AG04450 (cell line): ENCODE data around the gene STPG1. TPM values are rescaled to one million over a fixed set of nuclear protein-coding genes. Genes with fewer than 3 reads are reported as not detected.
A peak's percentile ranks its signal among the peaks of the same experiment; 100 is the strongest.

Source experiments
- CTCF ChIA-PET: fragments of 300-600, 350-600 bp; formaldehyde crosslinking; extraction: SDS; loops from one replicate; lab custom pipeline; 2022; ENCODE audit warnings: antibody characterized with exemption, inconsistent platforms; lab: Charles Lee
- POLR2A ChIA-PET: fragments of 350-600 bp; formaldehyde crosslinking; extraction: SDS; loops from one replicate; lab custom pipeline; 2021; ENCODE audit warnings: antibody characterized with exemption, inconsistent platforms; lab: Yijun Ruan, JAX
- DNase-seq: peaks from one replicate; pipeline ENCODE4 v3.0.0-alpha.2; 2011; ENCODE audit warnings: low read depth, low spot score
- H3K27ac ChIP-seq: one replicate; pipeline ENCODE4 v1.5.1; 2012; ENCODE audit warnings: low read depth, low read length, control low read depth
- H3K27me3 ChIP-seq: one replicate; pipeline ENCODE4 v1.6.0; 2012; ENCODE audit warnings: low read length; ENCODE audit not compliant: control insufficient read depth, insufficient read depth
- H3K4me3 ChIP-seq: 2 replicates; pipeline ENCODE4 v1.5.1; 2011; ENCODE audit warnings: mild to moderate bottlenecking, low read depth, low read length, control low read depth
- H3K9me3 ChIP-seq: 2 replicates; pipeline ENCODE4 v1.5.1; 2012; ENCODE audit warnings: low read length; ENCODE audit not compliant: control insufficient read depth, insufficient read depth
- polyA plus RNA-seq: library from polyadenylated mRNA; depleted of rRNA; stranded (reverse); fragments of >200 nt; gene quantifications from 2 replicates; pipeline ENCODE4 v1.2.3, GENCODE V29; 2011
- TF ChIP-seq, protein P1 (sequence below): IDR thresholded peaks from 2 replicates; pipeline ENCODE4 v1.5.1; 2011; ENCODE audit warnings: low read depth, low read length, control low read depth, inconsistent platforms

The STPG1 gene
- polyA plus RNA-seq, 1 experiment, result 7.9 TPM

DNA sequence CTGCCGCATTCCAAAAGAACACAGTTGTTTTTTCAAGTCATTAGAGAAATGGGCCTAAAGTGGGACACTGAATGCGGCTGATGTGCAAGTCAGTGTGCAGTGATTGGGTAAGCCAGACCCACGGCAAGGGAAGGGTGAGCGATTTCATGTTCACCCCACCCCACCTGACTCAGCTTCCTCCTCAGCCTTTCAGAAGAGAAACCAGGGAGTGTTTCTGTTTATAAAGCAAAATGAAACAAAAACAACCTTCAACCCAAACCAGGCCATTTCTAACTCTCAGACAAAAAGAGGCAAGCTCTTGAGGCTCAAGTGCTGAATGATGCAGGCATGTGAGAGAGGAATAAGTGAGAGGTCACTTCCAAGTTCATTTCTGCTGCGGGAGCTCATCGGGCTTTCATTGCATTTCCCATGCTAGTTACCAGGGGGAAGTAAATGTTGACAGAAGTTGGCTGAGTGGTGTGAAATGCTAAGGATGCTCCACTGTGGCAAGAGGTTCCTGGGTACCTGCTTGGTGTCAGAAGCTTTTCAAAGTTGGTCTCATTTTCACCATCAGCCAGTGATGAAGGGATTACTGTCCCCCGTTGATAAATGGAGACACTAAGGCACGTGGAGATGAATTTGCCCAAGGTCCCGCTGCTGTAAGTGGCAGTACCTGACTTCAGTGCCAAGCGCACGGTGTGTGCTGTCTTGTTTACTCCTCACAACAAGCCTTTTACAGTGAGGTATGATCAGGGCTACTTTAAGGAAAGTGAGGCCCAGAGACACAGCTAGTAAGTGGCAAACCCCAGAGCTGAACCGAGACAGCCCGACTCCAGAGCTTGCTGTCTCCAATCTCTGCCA lies 29.1 kb downstream of the STPG1 start:
- TF ChIP-seq, protein P1, sequence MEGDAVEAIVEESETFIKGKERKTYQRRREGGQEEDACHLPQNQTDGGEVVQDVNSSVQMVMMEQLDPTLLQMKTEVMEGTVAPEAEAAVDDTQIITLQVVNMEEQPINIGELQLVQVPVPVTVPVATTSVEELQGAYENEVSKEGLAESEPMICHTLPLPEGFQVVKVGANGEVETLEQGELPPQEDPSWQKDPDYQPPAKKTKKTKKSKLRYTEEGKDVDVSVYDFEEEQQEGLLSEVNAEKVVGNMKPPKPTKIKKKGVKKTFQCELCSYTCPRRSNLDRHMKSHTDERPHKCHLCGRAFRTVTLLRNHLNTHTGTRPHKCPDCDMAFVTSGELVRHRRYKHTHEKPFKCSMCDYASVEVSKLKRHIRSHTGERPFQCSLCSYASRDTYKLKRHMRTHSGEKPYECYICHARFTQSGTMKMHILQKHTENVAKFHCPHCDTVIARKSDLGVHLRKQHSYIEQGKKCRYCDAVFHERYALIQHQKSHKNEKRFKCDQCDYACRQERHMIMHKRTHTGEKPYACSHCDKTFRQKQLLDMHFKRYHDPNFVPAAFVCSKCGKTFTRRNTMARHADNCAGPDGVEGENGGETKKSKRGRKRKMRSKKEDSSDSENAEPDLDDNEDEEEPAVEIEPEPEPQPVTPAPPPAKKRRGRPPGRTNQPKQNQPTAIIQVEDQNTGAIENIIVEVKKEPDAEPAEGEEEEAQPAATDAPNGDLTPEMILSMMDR, result no peak
- Histone ChIP-seq H3K9me3 (no peaks in the 10 kb centered on the region), H3K27me3 (no peaks in the 10 kb centered on the region), H3K27ac (peak overlapping the region; percentile 75), H3K4me3 (no peak overlapping the region; the same call in 1 of the 2 replicates)
- CTCF ChIA-PET, result interaction anchor here (0.6 to 8.9 kb wide), 2 partner anchors 11 to 184 kb away, joined by 3 to 139 read pairs; no protein-coding TSS in a partner anchor
- POLR2A ChIA-PET, result interaction anchor here (0.7 kb wide), 1 partner anchor 29 kb away, joined by 5 read pairs; no protein-coding TSS in a partner anchor
- no peak for DNase-seq

DNA sequence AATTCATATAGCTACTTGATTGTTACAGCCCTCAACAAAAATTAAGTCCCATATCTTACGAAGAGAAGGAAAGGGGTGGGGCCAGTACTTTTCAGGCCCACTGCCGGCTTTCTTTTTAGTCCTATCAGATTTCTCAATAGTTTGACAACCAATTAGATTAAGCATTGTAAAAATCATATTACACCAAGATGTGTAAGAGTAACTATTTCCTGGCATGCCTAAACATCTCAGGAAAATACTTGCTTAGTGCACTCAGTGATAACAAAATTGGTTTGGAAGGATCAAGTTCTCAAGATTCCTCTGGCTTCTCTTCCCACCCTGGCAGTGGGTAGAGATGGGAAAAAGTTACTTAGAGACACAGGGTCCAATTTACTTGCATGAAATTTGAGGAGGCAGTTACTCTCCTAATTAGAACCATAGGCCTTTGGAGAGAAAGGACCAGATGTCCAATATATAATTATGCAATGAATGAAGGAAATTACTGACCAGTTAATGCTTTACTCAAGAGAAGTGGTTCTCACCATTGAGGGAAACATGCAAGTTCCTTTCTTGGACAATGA lies 30.1 kb downstream of the STPG1 start:
- Histone ChIP-seq H3K27ac (no peak overlapping the region), H3K27me3 (no peaks in the 10 kb centered on the region), H3K9me3 (no peaks in the 10 kb centered on the region), H3K4me3 (no peak overlapping the region)
- ChIA-PET CTCF (interaction anchor here (4.8 to 8.9 kb wide), 2 partner anchors 8 to 183 kb away, joined by 41 to 139 read pairs; no protein-coding TSS in a partner anchor), POLR2A (interaction anchor here (0.7 kb wide), 1 partner anchor 361 kb away, joined by 3 read pairs; no protein-coding TSS in a partner anchor)
- no peak for DNase-seq
- TF ChIP-seq, protein P1, result no peak

DNA sequence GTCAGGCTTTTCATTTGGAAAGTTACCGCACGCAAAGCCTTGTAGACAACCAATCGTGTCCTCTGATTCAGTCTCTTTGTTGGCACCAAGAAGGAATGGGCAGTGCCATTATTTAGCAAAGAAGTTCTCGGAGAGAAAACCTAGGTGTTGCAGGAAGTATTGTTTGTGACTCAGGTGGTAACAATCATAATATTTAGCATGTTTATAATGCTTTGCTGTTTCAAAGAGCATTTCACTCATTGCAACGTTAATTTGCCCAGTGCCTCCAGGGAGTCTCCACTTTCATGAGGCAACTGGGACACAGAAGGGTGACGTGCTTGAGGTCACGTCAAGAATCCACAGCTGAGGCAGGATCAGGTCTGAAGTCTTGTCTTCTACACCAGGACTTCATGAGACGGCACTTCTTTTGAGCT lies 31.4 kb downstream of the STPG1 start:
- TF ChIP-seq, protein P1, result no peak
- Histone ChIP-seq H3K9me3 (no peaks in the 10 kb centered on the region), H3K27me3 (no peaks in the 10 kb centered on the region), H3K4me3 (no peak overlapping the region), H3K27ac (no peak overlapping the region)
- no peak for DNase-seq
- ChIA-PET CTCF (interaction anchor here (4.8 to 8.9 kb wide), 2 partner anchors 9 to 182 kb away, joined by 41 to 139 read pairs; no protein-coding TSS in a partner anchor), POLR2A (interaction anchor here (0.6 kb wide), 1 partner anchor 182 kb away, joined by 3 read pairs; no protein-coding TSS in a partner anchor)

DNA sequence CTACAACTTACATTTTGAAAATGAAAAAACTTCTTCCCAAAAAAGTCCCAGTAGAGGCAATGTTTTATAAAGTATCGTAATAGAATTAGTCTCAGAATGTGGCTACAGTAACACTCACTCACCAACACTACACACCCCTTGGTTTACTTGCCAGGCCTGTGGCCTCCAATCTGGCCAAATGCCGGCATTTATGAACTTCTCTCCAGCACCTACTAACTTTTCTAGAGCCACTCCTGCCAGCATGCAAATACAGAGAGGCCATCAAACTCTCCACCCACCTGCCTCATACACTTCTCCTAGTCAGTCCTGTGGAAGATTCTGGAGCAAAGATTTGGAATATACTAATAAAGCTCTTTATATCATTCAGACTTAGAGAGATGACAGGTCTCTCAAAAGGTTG lies 32.3 kb downstream of the STPG1 start:
- no peak overlapping the region for H3K4me3 ChIP-seq
- H3K27ac ChIP-seq, result no peak overlapping the region
- POLR2A ChIA-PET, result no interaction called here
- DNase-seq, result no peak
- TF ChIP-seq, protein P1, result no peak
- no peaks in the 10 kb centered on the region for H3K9me3 ChIP-seq
- CTCF ChIA-PET, result interaction anchor here (4.8 to 8.9 kb wide), 2 partner anchors 10 to 181 kb away, joined by 41 to 139 read pairs; no protein-coding TSS in a partner anchor
- H3K27me3 ChIP-seq, result no peaks in the 10 kb centered on the region
